HG02610 (cell line): ENCODE results near the gene TMEM273.

Experiments used
- ATAC-seq: cut with Tn5 transposase; IDR thresholded peaks from one replicate; pipeline ENCODE4 v1.9.1; 2021; ENCODE audit warnings: mild to moderate bottlenecking, moderate library complexity; ENCODE audit not compliant: unreplicated experiment

The TMEM273 gene

GRCh38 chr10:49144058-49144720 is 44.0 kb downstream of the TMEM273 start:
- ATAC-seq, result no peak

GRCh38 chr10:49143249-49143648 is 44.9 kb downstream of the TMEM273 start:
- no peak for ATAC-seq

GRCh38 chr10:49141541-49142332 is 46.5 kb downstream of the TMEM273 start:
- ATAC-seq, result no peak

GRCh38 chr10:49140304-49141177 is 47.6 kb downstream of the TMEM273 start:
- no peak for ATAC-seq

- no peak for ATAC-seq
Measured at GRCh38 chr10:49139846-49140195, 48.4 kb downstream of the TMEM273 start.

GRCh38 chr10:49139028-49139845 is 49.0 kb downstream of the TMEM273 start:
- ATAC-seq, result no peak

- ATAC-seq, result no peak
Measured at GRCh38 chr10:49138361-49138891, 49.8 kb downstream of the TMEM273 start.

- no peak for ATAC-seq
Measured at GRCh38 chr10:49136525-49136924, 51.7 kb downstream of the TMEM273 start.

GRCh38 chr10:49135575-49136313 is 52.4 kb downstream of the TMEM273 start:
- no peak for ATAC-seq

GRCh38 chr10:49134327-49134726 is 53.9 kb downstream of the TMEM273 start:
- no peak for ATAC-seq

GRCh38 chr10:49133706-49134248 is 54.4 kb downstream of the TMEM273 start, which contains the start of gene FAM170B:
FAM170B (minus strand) TSS chr10:49134021; CDS start chr10:49133918, 103 bp downstream.
- ATAC-seq, result no peak

- no peak for ATAC-seq
Measured at GRCh38 chr10:49132362-49132737, 55.8 kb downstream of the TMEM273 start.

- ATAC-seq, result no peak
Measured at GRCh38 chr10:49131507-49132361, 56.5 kb downstream of the TMEM273 start.

- ATAC-seq, result no peak
Measured at GRCh38 chr10:49129376-49129775, 58.8 kb downstream of the TMEM273 start.

- ATAC-seq, result no peak
Measured at GRCh38 chr10:49128854-49129253, 59.3 kb downstream of the TMEM273 start.

- ATAC-seq, result no peak
Measured at GRCh38 chr10:49123981-49124950, 63.9 kb downstream of the TMEM273 start.

GRCh38 chr10:49120911-49121310 is 67.3 kb downstream of the TMEM273 start:
- no peak for ATAC-seq
